Activated T-helper 2 cell treated with anti-CD3 and anti-CD28 coated beads, Interferon-gamma antibody, Interleukin-2, Interleukin-4, amounts not matched to agents 10 μg/mL and 5 μg/mL and 100 μg/mL, durations not matched to agents 14 hours and 24 hours and 36 hours (primary cell): Measurements from ENCODE around the gene ARTN. TPM values are rescaled to one million over a fixed set of nuclear protein-coding genes. Genes with fewer than 3 reads are reported as not detected.

Experiments used
- DNase-seq: peaks from one replicate; pipeline ENCODE4 v3.0.0; 2021; ENCODE audit warnings: low spot score
- H3K27ac Mint-ChIP-seq: one replicate; pipeline ENCODE4 v1.8.0; 2021; ENCODE audit warnings: mixed read lengths
- H3K27me3 Mint-ChIP-seq: one replicate; pipeline ENCODE4 v1.8.0; 2021; ENCODE audit warnings: low read depth, mixed read lengths
- H3K36me3 Mint-ChIP-seq: one replicate; pipeline ENCODE4 v1.8.0; 2021; ENCODE audit warnings: low read depth, mixed read lengths
- H3K4me1 Mint-ChIP-seq: one replicate; pipeline ENCODE4 v1.8.0; 2021; ENCODE audit warnings: low read depth, mixed read lengths
- H3K4me3 Mint-ChIP-seq: one replicate; pipeline ENCODE4 v1.8.0; 2021; ENCODE audit warnings: low read depth, mild to moderate bottlenecking, moderate library complexity, mixed read lengths
- H3K9me3 Mint-ChIP-seq: one replicate; pipeline ENCODE4 v1.8.0; 2021; ENCODE audit warnings: mixed read lengths
- intact Hi-C: fragments of 100-400 bp; cut with micrococcal nuclease; formaldehyde crosslinking; loops from one replicate; pipeline ENCODE4 v1.15.1; 2023
- total RNA-seq: library from RNA; stranded (reverse); gene quantifications from 2 replicates; pipeline ENCODE4 v1.2.3, GENCODE V29; 2022

Gene ARTN
- total RNA-seq, 1 donor from 2014 or later, result 0.39 TPM

GRCh38 chr1:43979528-43980254 is 46.1 kb downstream of the ARTN start:
- Mint-ChIP-seq H3K36me3 (peaks cover 48% of the 10 kb centered on the region), H3K4me3 (peak overlapping the region; percentile 90), H3K9me3 (no peaks in the 10 kb centered on the region), H3K4me1 (peaks cover 35% of the 10 kb centered on the region), H3K27ac (peak overlapping the region; percentile 85), H3K27me3 (no peaks in the 10 kb centered on the region)
- peak; percentile 19 for DNase-seq
- intact Hi-C loops, result no loop called here

GRCh38 chr1:43980255-43981134 is 46.9 kb downstream of the ARTN start:
- peak overlapping the region; percentile 90 for H3K4me3 Mint-ChIP-seq
- intact Hi-C loops, result no loop called here
- peak overlapping the region; percentile 85 for H3K27ac Mint-ChIP-seq
- peaks cover 35% of the 10 kb centered on the region for H3K4me1 Mint-ChIP-seq
- no peaks in the 10 kb centered on the region for H3K27me3 Mint-ChIP-seq
- no peaks in the 10 kb centered on the region for H3K9me3 Mint-ChIP-seq
- DNase-seq, result no peak
- H3K36me3 Mint-ChIP-seq, result peaks cover 50% of the 10 kb centered on the region

- DNase-seq, result no peak
- Mint-ChIP-seq H3K9me3 (no peaks in the 10 kb centered on the region), H3K27me3 (no peaks in the 10 kb centered on the region), H3K36me3 (peaks cover 51% of the 10 kb centered on the region), H3K4me3 (peak overlapping the region; percentile 13), H3K4me1 (peaks cover 31% of the 10 kb centered on the region), H3K27ac (no peak overlapping the region)
- intact Hi-C loops, result no loop called here
These were observed 47.5 kb downstream of the ARTN start for GRCh38 chr1:43981135-43981491.

- H3K36me3 Mint-ChIP-seq, result peaks cover 49% of the 10 kb centered on the region
- peaks cover 26% of the 10 kb centered on the region for H3K4me1 Mint-ChIP-seq
- no peak for DNase-seq
- no peak overlapping the region for H3K4me3 Mint-ChIP-seq
- no peak overlapping the region for H3K27ac Mint-ChIP-seq
- intact Hi-C loops, result no loop called here
- no peaks in the 10 kb centered on the region for H3K27me3 Mint-ChIP-seq
- no peaks in the 10 kb centered on the region for H3K9me3 Mint-ChIP-seq
These were observed 48.0 kb downstream of the ARTN start for GRCh38 chr1:43981636-43982035.

- DNase-seq, result no peak
- intact Hi-C loops, result no loop called here
These were observed 48.6 kb downstream of the ARTN start for GRCh38 chr1:43982241-43982640.

GRCh38 chr1:43982808-43983207 is 49.2 kb downstream of the ARTN start:
- DNase-seq, result no peak
- no peaks in the 10 kb centered on the region for H3K27me3 Mint-ChIP-seq
- no peak overlapping the region for H3K27ac Mint-ChIP-seq
- H3K4me3 Mint-ChIP-seq, result no peak overlapping the region
- intact Hi-C loops, result no loop called here
- H3K4me1 Mint-ChIP-seq, result peaks cover 14% of the 10 kb centered on the region
- H3K9me3 Mint-ChIP-seq, result no peaks in the 10 kb centered on the region
- H3K36me3 Mint-ChIP-seq, result peaks cover 37% of the 10 kb centered on the region

More at GRCh38 chr1:43982241-43982640, 48.6 kb downstream of the ARTN start:
- Mint-ChIP-seq H3K27me3 (no peaks in the 10 kb centered on the region), H3K36me3 (peaks cover 43% of the 10 kb centered on the region), H3K9me3 (no peaks in the 10 kb centered on the region), H3K4me3 (no peak overlapping the region), H3K27ac (no peak overlapping the region), H3K4me1 (peaks cover 20% of the 10 kb centered on the region)

- H3K27me3 Mint-ChIP-seq, result no peaks in the 10 kb centered on the region
- H3K9me3 Mint-ChIP-seq, result no peaks in the 10 kb centered on the region
- H3K27ac Mint-ChIP-seq, result no peak overlapping the region
- no peak overlapping the region for H3K4me3 Mint-ChIP-seq
- no peak for DNase-seq
- intact Hi-C loops, result no loop called here
- H3K4me1 Mint-ChIP-seq, result peaks cover 10% of the 10 kb centered on the region
- H3K36me3 Mint-ChIP-seq, result peaks cover 32% of the 10 kb centered on the region
These were observed 49.8 kb downstream of the ARTN start for GRCh38 chr1:43983253-43983899.

- DNase-seq, result no peak
- Mint-ChIP-seq H3K9me3 (no peaks in the 10 kb centered on the region), H3K27ac (no peak overlapping the region), H3K36me3 (peaks cover 27% of the 10 kb centered on the region), H3K4me3 (no peak overlapping the region), H3K27me3 (no peaks in the 10 kb centered on the region), H3K4me1 (peaks cover 6% of the 10 kb centered on the region)
- intact Hi-C loops, result no loop called here
These were observed 51.3 kb downstream of the ARTN start for GRCh38 chr1:43984855-43985254.

GRCh38 chr1:43985984-43986595 is 52.5 kb downstream of the ARTN start:
- no peak overlapping the region for H3K27ac Mint-ChIP-seq
- H3K36me3 Mint-ChIP-seq, result peaks cover 19% of the 10 kb centered on the region
- no peak overlapping the region for H3K4me3 Mint-ChIP-seq
- intact Hi-C loops, result no loop called here
- no peaks in the 10 kb centered on the region for H3K9me3 Mint-ChIP-seq
- DNase-seq, result no peak
- H3K4me1 Mint-ChIP-seq, result peaks cover 3% of the 10 kb centered on the region
- no peaks in the 10 kb centered on the region for H3K27me3 Mint-ChIP-seq

- H3K36me3 Mint-ChIP-seq, result peaks cover 19% of the 10 kb centered on the region
- H3K4me1 Mint-ChIP-seq, result peaks cover 5% of the 10 kb centered on the region
These were observed 53.1 kb downstream of the ARTN start for GRCh38 chr1:43986712-43987111.

More at GRCh38 chr1:43986712-43987111, 53.1 kb downstream of the ARTN start:
- intact Hi-C loops, result no loop called here
- Mint-ChIP-seq H3K27ac (no peak overlapping the region), H3K4me3 (no peak overlapping the region), H3K27me3 (no peaks in the 10 kb centered on the region), H3K9me3 (no peaks in the 10 kb centered on the region)
- no peak for DNase-seq
